Measurements from ENCODE around the gene DCHS2. TPM values are rescaled to one million over a fixed set of nuclear protein-coding genes. Genes with fewer than 3 reads are reported as not detected.

The DCHS2 gene
- total RNA-seq, 2 experiments from 2014 or later: 0.16 to 0.22 TPM

- TF ChIP-seq CTCF (IDR thresholded peaks at IDR 0.05): no peak
- Histone ChIP-seq H3K36me3 (ENCODE audit: insufficient read depth, low read length) (no peaks in the 10 kb centered on the region), H3K9me3 (ENCODE audit: control insufficient read depth in 1 of 2, insufficient read depth in 1 of 2, low read length in 2 of 2) (no peaks in the 10 kb centered on the region), H3K4me1 (ENCODE audit: insufficient read depth, low read length) (no peaks in the 10 kb centered on the region), H3K4me3 (ENCODE audit: low read length) (no peak overlapping the region), H3K27ac (ENCODE audit: low read depth in 1 of 2, low read length in 2 of 2) (no peak overlapping the region), H3K27me3 (ENCODE audit: control insufficient read depth in 1 of 2, insufficient read depth in 2 of 2, low read length in 2 of 2) (peaks cover 0 to 11% of the 10 kb centered on the region in 2 experiments)
- Mint-ChIP-seq H3K4me1 (ENCODE audit: low read depth) (no peaks in the 10 kb centered on the region), H3K27ac (no peak overlapping the region), H3K27me3 (peaks cover 39% of the 10 kb centered on the region), H3K9me3 (no peaks in the 10 kb centered on the region), H3K36me3 (ENCODE audit: low read depth) (no peaks in the 10 kb centered on the region), H3K4me3 (no peak overlapping the region)
- intact Hi-C loops (cut with DNase I, micrococcal nuclease): no loop called here
- ChIA-PET POLR2A (no interaction called here), CTCF (no interaction called here)
- DNase-seq (no peak), ATAC-seq (ENCODE audit: poor library complexity) (no peak)
Measured at GRCh38 chr4:154526151-154526550, 34.6 kb upstream of the DCHS2 start.

- DNase-seq (no peak), ATAC-seq (ENCODE audit: poor library complexity) (no peak)
- no peaks in the 10 kb centered on the region for H3K4me1 ChIP-seq (ENCODE audit: insufficient read depth, low read length)
- H3K27ac ChIP-seq (ENCODE audit: low read depth in 1 of 2, low read length in 2 of 2): no peak overlapping the region
- H3K4me1 Mint-ChIP-seq (ENCODE audit: low read depth): no peaks in the 10 kb centered on the region
- H3K27ac Mint-ChIP-seq: no peak overlapping the region
- H3K9me3 ChIP-seq (ENCODE audit: control insufficient read depth in 1 of 2, insufficient read depth in 1 of 2, low read length in 2 of 2): no peaks in the 10 kb centered on the region
- H3K36me3 Mint-ChIP-seq (ENCODE audit: low read depth): no peaks in the 10 kb centered on the region
- no peaks in the 10 kb centered on the region for H3K36me3 ChIP-seq (ENCODE audit: insufficient read depth, low read length)
- CTCF ChIA-PET: no interaction called here
- no peak overlapping the region for H3K4me3 Mint-ChIP-seq
- no peaks in the 10 kb centered on the region for H3K9me3 Mint-ChIP-seq
- H3K27me3 Mint-ChIP-seq: peaks cover 64% of the 10 kb centered on the region
- H3K4me3 ChIP-seq (ENCODE audit: low read length): no peak overlapping the region
- peaks cover 0 to 21% of the 10 kb centered on the region in 2 experiments for H3K27me3 ChIP-seq (ENCODE audit: control insufficient read depth in 1 of 2, insufficient read depth in 2 of 2, low read length in 2 of 2)
- POLR2A ChIA-PET: no interaction called here
- intact Hi-C loops (cut with DNase I, micrococcal nuclease): no loop called here
- TF ChIP-seq CTCF (IDR thresholded peaks at IDR 0.05): no peak
Measured at GRCh38 chr4:154521607-154522006, 30.0 kb upstream of the DCHS2 start.

GRCh38 chr4:154519214-154519613 lies 27.6 kb upstream of the DCHS2 start:
- H3K27ac Mint-ChIP-seq: no peak overlapping the region
- ChIA-PET POLR2A (no interaction called here), CTCF (no interaction called here)
- ATAC-seq (ENCODE audit: poor library complexity) (no peak), DNase-seq (no peak)
- no peaks in the 10 kb centered on the region for H3K9me3 ChIP-seq (ENCODE audit: control insufficient read depth in 1 of 2, insufficient read depth in 1 of 2, low read length in 2 of 2)
- no peak overlapping the region for H3K27ac ChIP-seq (ENCODE audit: low read depth in 1 of 2, low read length in 2 of 2)
- H3K4me3 Mint-ChIP-seq: no peak overlapping the region
- H3K27me3 Mint-ChIP-seq: peaks cover 63% of the 10 kb centered on the region
- peaks cover 0 to 17% of the 10 kb centered on the region in 2 experiments for H3K27me3 ChIP-seq (ENCODE audit: control insufficient read depth in 1 of 2, insufficient read depth in 2 of 2, low read length in 2 of 2)
- no peak overlapping the region for H3K4me3 ChIP-seq (ENCODE audit: low read length)
- intact Hi-C loops (cut with DNase I, micrococcal nuclease): no loop called here
- H3K36me3 ChIP-seq (ENCODE audit: insufficient read depth, low read length): no peaks in the 10 kb centered on the region
- no peaks in the 10 kb centered on the region for H3K4me1 ChIP-seq (ENCODE audit: insufficient read depth, low read length)
- H3K4me1 Mint-ChIP-seq (ENCODE audit: low read depth): no peaks in the 10 kb centered on the region
- no peaks in the 10 kb centered on the region for H3K9me3 Mint-ChIP-seq
- no peak for TF ChIP-seq CTCF (IDR thresholded peaks at IDR 0.05)
- no peaks in the 10 kb centered on the region for H3K36me3 Mint-ChIP-seq (ENCODE audit: low read depth)
